Activated CD8-positive, alpha-beta memory T cell treated with anti-CD3 and anti-CD28 coated beads for 48 hours (primary cell): Measurements from ENCODE around the gene CYB5D1.

Source experiments
- DNase-seq, 3 experiments: peaks; one replicate each; pipeline ENCODE4 v3.0.0-alpha.2; 2020; ENCODE audit warnings: low read depth in 2 of 3, low spot score in 2 of 3

Gene CYB5D1

GRCh38 chr17:7833795-7834541, 23.8 kb upstream of the CYB5D1 start, which contains the start of gene KDM6B:
Gene KDM6B (plus strand): TSS chr17:7834217. CDS start chr17:7845555, 11,338 bp downstream.
- DNase-seq, result peak; percentile 56 to 72 (median 70)

- no peak for DNase-seq
Measured at GRCh38 chr17:7834542-7834956, 23.3 kb upstream of the CYB5D1 start.

- peak; percentile 66 to 80 (median 69) for DNase-seq
Measured at GRCh38 chr17:7834957-7835813, 22.6 kb upstream of the CYB5D1 start.

- DNase-seq, result no peak
Measured at GRCh38 chr17:7835814-7836595, 21.8 kb upstream of the CYB5D1 start.

- DNase-seq, result peak in 1 of 3 experiments; percentile 23
Measured at GRCh38 chr17:7836596-7837407, 21.0 kb upstream of the CYB5D1 start.

- no peak for DNase-seq
Measured at GRCh38 chr17:7837408-7838088, 20.3 kb upstream of the CYB5D1 start.

- DNase-seq, result no peak
Measured at GRCh38 chr17:7838090-7839075, 19.4 kb upstream of the CYB5D1 start.

GRCh38 chr17:7839190-7839875, 18.5 kb upstream of the CYB5D1 start:
- DNase-seq, result no peak

- DNase-seq, result no peak
Measured at GRCh38 chr17:7839876-7840261, 17.9 kb upstream of the CYB5D1 start.

GRCh38 chr17:7840441-7840840, 17.4 kb upstream of the CYB5D1 start:
- no peak for DNase-seq

- DNase-seq, result no peak
Measured at GRCh38 chr17:7840875-7841274, 16.9 kb upstream of the CYB5D1 start.

GRCh38 chr17:7841396-7841914, 16.3 kb upstream of the CYB5D1 start:
- DNase-seq, result peak in 2 of 3 experiments; percentile 83 to 84

GRCh38 chr17:7841915-7842379, 15.9 kb upstream of the CYB5D1 start:
- peak; percentile 72 to 88 (median 74) for DNase-seq

- DNase-seq, result peak; percentile 88 to 93 (median 88)
Measured at GRCh38 chr17:7842380-7843256, 15.2 kb upstream of the CYB5D1 start.

GRCh38 chr17:7843257-7843535, 14.6 kb upstream of the CYB5D1 start:
- peak in 1 of 3 experiments; percentile 58 for DNase-seq

GRCh38 chr17:7843536-7844291, 14.1 kb upstream of the CYB5D1 start:
- DNase-seq, result peak; percentile 66 to 82 (median 78)
